Fibroblast of pulmonary artery (primary cell): ENCODE measurements around the gene PPP2R5A.

Experiments
- DNase-seq: peaks from one replicate; pipeline ENCODE4 v3.0.0-alpha.2; 2010; ENCODE audit warnings: low read depth
- H3K4me3 ChIP-seq: replicated peaks from 2 replicates; pipeline ENCODE4 v1.5.1; 2011; ENCODE audit warnings: low read depth, mild to moderate bottlenecking, control low read depth, low read length, moderate library complexity
- TF ChIP-seq, protein P1 (sequence below): IDR thresholded peaks from 2 replicates; pipeline ENCODE4 v1.5.1; 2011; ENCODE audit warnings: mild to moderate bottlenecking, control low read depth, low read length, inconsistent platforms; ENCODE audit errors: missing control alignments

The PPP2R5A gene

DNA sequence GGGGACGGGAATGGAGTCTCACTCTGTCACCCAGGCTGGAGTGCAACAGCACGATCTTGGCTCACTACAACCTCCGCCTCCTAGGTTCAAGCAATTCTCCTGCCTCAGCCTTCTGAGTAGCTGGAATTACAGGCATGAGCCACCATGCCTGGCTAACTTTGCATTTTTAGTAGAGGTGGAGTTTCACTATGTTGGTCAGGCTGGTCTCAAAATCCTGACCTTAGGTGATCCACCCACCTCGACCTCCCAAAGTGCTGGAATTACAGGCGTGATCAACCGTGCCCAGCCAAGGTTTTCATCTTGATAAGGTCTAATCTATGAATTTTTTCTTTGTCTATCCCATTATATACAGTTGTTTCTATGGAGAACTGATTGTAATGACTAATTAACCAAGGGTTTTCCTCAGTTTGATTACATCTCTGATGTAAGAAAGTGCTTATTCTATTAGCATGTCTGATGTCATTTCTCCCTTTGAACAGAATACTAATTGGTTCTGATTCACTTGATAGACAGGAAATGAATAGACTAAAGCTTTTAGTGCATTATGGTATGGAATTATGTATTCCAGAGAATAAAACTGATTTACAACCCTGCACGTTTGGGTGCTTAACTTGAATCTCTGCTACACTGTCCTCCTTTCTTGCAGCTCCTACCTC, 117.6 kb downstream of the PPP2R5A start:
- no peak for DNase-seq
- TF ChIP-seq, protein P1, sequence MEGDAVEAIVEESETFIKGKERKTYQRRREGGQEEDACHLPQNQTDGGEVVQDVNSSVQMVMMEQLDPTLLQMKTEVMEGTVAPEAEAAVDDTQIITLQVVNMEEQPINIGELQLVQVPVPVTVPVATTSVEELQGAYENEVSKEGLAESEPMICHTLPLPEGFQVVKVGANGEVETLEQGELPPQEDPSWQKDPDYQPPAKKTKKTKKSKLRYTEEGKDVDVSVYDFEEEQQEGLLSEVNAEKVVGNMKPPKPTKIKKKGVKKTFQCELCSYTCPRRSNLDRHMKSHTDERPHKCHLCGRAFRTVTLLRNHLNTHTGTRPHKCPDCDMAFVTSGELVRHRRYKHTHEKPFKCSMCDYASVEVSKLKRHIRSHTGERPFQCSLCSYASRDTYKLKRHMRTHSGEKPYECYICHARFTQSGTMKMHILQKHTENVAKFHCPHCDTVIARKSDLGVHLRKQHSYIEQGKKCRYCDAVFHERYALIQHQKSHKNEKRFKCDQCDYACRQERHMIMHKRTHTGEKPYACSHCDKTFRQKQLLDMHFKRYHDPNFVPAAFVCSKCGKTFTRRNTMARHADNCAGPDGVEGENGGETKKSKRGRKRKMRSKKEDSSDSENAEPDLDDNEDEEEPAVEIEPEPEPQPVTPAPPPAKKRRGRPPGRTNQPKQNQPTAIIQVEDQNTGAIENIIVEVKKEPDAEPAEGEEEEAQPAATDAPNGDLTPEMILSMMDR = no peak
- no peak overlapping the region for H3K4me3 ChIP-seq

DNA sequence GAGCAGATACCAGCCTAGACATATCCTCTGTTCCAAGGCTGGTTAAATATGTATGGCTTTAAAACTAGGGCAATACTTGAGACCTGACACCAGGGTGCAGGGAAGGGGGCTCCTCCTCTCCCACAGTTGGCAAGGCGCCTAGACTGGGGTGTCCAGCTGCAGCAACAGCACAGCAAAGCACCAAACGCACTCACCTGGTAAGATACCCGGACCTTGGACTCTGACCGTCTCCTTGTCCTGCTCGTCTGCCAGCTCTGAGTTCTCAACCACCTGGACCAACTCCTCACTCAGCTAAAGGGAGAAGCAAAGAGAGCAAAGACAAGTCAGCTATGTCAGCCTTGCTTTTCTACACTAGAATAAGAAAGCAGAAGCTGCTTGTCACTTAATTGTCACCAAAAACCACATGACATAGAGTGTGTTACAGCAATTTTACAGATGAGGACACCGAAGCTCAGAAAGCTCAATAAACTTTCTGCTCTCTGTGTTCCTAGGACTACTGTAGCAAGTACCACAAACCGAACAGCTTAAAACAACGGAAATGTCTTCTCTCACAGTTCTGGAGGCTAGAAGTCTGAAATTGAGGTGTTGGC, 125.1 kb downstream of the PPP2R5A start:
- no peak overlapping the region for H3K4me3 ChIP-seq
- TF ChIP-seq, protein P1 = no peak
- no peak for DNase-seq
